ENCODE results near the gene PPP1R26. TPM values are rescaled to one million over a fixed set of nuclear protein-coding genes. Genes with fewer than 3 reads are reported as not detected.

PPP1R26 gene
- total RNA-seq, 2 donors from 2014 or later, result 15.3 to 41.9 TPM

- TF ChIP-seq POLR2AphosphoS5 (IDR thresholded peaks at IDR 0.05), result no peak
- Histone ChIP-seq H3K9me3 (no peaks in the 10 kb centered on the region), H3K4me3 (no peak overlapping the region), H3K4me1 (replicated peaks) (no peaks in the 10 kb centered on the region), H3K36me3 (no peaks in the 10 kb centered on the region), H3K27ac (no peak overlapping the region), H3K27me3 (replicated peaks; ENCODE audit: insufficient read depth) (no peaks in the 10 kb centered on the region)
- no peak for DNase-seq (ENCODE audit: low spot score)
- intact Hi-C loops (cut with DNase I), result no loop called here
- WGBS, result 86% methylated on average over 17 of the region's 17 CpGs
Observed at GRCh38 chr9:135514342-135515082, 34.9 kb downstream of the PPP1R26 start.

- no peaks in the 10 kb centered on the region for H3K36me3 ChIP-seq
- no peaks in the 10 kb centered on the region for H3K4me1 ChIP-seq (replicated peaks)
- TF ChIP-seq POLR2AphosphoS5 (IDR thresholded peaks at IDR 0.05) (no peak), CTCF (IDR thresholded peaks at IDR 0.05) (no peak), POLR2A (IDR thresholded peaks at IDR 0.05) (no peak)
- 81% methylated on average over 23 of the region's 31 CpGs for WGBS
- DNase-seq (ENCODE audit: low spot score), result no peak
- intact Hi-C loops (cut with DNase I), result no loop called here
- H3K9me3 ChIP-seq, result no peaks in the 10 kb centered on the region
- H3K27ac ChIP-seq, result no peak overlapping the region
- no peak overlapping the region for H3K4me3 ChIP-seq
- no peaks in the 10 kb centered on the region for H3K27me3 ChIP-seq (replicated peaks; ENCODE audit: insufficient read depth)
Observed at GRCh38 chr9:135515083-135515951, 35.7 kb downstream of the PPP1R26 start.

- H3K36me3 ChIP-seq, result no peaks in the 10 kb centered on the region
- H3K4me1 ChIP-seq (replicated peaks), result no peaks in the 10 kb centered on the region
- H3K27me3 ChIP-seq (replicated peaks; ENCODE audit: insufficient read depth), result no peaks in the 10 kb centered on the region
- 71% methylated on average over 25 of the region's 25 CpGs for WGBS
- no peaks in the 10 kb centered on the region for H3K9me3 ChIP-seq
- no peak overlapping the region for H3K27ac ChIP-seq
- intact Hi-C loops (cut with DNase I), result no loop called here
- DNase-seq (ENCODE audit: low spot score), result no peak
- no peak overlapping the region for H3K4me3 ChIP-seq
- TF ChIP-seq POLR2AphosphoS5 (IDR thresholded peaks at IDR 0.05), result no peak
- TF ChIP-seq CTCF (IDR thresholded peaks at IDR 0.05), result no peak
- no peak for TF ChIP-seq POLR2A (IDR thresholded peaks at IDR 0.05)
Observed at GRCh38 chr9:135516132-135516860, 36.7 kb downstream of the PPP1R26 start.

GRCh38 chr9:135517407-135517822, 37.8 kb downstream of the PPP1R26 start:
- no peak for DNase-seq (ENCODE audit: low spot score)
- H3K36me3 ChIP-seq, result no peaks in the 10 kb centered on the region
- WGBS, result 86% methylated on average over 24 of the region's 24 CpGs
- H3K27ac ChIP-seq, result no peak overlapping the region
- no peaks in the 10 kb centered on the region for H3K27me3 ChIP-seq (replicated peaks; ENCODE audit: insufficient read depth)
- no peaks in the 10 kb centered on the region for H3K4me1 ChIP-seq (replicated peaks)
- H3K4me3 ChIP-seq, result no peak overlapping the region
- H3K9me3 ChIP-seq, result no peaks in the 10 kb centered on the region
- intact Hi-C loops (cut with DNase I), result no loop called here
- TF ChIP-seq POLR2AphosphoS5 (IDR thresholded peaks at IDR 0.05), result no peak
- TF ChIP-seq POLR2A (IDR thresholded peaks at IDR 0.05), result no peak
- TF ChIP-seq CTCF (IDR thresholded peaks at IDR 0.05), result no peak

All from prostate gland (tissue), 2 donors.